Mesodermal cell (in vitro differentiated cells): Measurements from ENCODE around the gene CCDC74B. TPM values are rescaled to one million over a fixed set of nuclear protein-coding genes. Genes with fewer than 3 reads are reported as not detected.
"Not testable (repeated sequence)": the region's sequence is repeated elsewhere in the genome, so short reads cannot be mapped to it uniquely, and the experiment has no call there.

Experiments
- H3K27ac ChIP-seq: 2 replicates; pipeline ENCODE4 v1.7.0; 2013; ENCODE audit warnings: mild to moderate bottlenecking, low read depth, low read length, moderate library complexity; ENCODE audit not compliant: severe bottlenecking
- H3K36me3 ChIP-seq: 2 replicates; pipeline ENCODE4 v1.7.1; 2013; ENCODE audit warnings: mild to moderate bottlenecking, low read length, moderate library complexity; ENCODE audit not compliant: control insufficient read depth, insufficient read depth
- H3K4me1 ChIP-seq: one replicate; pipeline ENCODE4 v1.7.1; 2013; ENCODE audit warnings: mild to moderate bottlenecking, low read length; ENCODE audit not compliant: insufficient read depth, control insufficient read depth, poor library complexity, severe bottlenecking
- H3K4me3 ChIP-seq: 2 replicates; pipeline ENCODE4 v1.7.0; 2013; ENCODE audit warnings: low read length, control low read depth, mild to moderate bottlenecking; ENCODE audit not compliant: insufficient read depth, poor library complexity, severe bottlenecking; ENCODE audit errors: extremely low read depth
- H3K9me3 ChIP-seq: 2 replicates; pipeline ENCODE4 v1.7.1; 2013; ENCODE audit warnings: mild to moderate bottlenecking, low read length, moderate library complexity; ENCODE audit not compliant: control insufficient read depth
- WGBS, 2 experiments: methylation state at CpG; one replicate each; pipeline ENCODE4 v1.1.5; 2013; ENCODE audit warnings: missing lambda C conversion rate in 2 of 2; ENCODE audit not compliant: insufficient coverage in 2 of 2; 5-methylcytosine and 5-hydroxymethylcytosine counted together
- polyA plus RNA-seq, 2 experiments: library from polyadenylated mRNA; stranded (reverse); fragments of 50-300 nt; gene quantifications; one replicate each; pipeline ENCODE4 v1.2.3, GENCODE V29; 2013

The CCDC74B gene
- 38.0 TPM for polyA plus RNA-seq (2013, experiment 1 of 2)
- polyA plus RNA-seq (2013, experiment 2 of 2) = 33.4 TPM

- WGBS, 2 experiments = 0 to 4% methylated on average over 6 to 20 of the region's 30 CpGs
- Histone ChIP-seq H3K27ac (peak within 1 kb of the TSS; percentile 16), H3K4me3 (peak within 1 kb of the TSS; percentile 31)
- H3K9me3 ChIP-seq, H3K4me1 ChIP-seq, H3K36me3 ChIP-seq: not testable (repeated sequence)
Measured at GRCh38 chr2:130145006-130145414, at the start of gene CCDC74B. Gene CCDC74B (minus strand): TSS chr2:130145112. CDS start chr2:130144996, 116 bp downstream.

- H3K4me1 ChIP-seq, H3K27ac ChIP-seq, H3K36me3 ChIP-seq, H3K9me3 ChIP-seq, H3K4me3 ChIP-seq: not testable (repeated sequence)
- 68 to 83% methylated on average over 7 to 12 of the region's 22 CpGs for WGBS, 2 experiments
Measured at GRCh38 chr2:130193824-130194223, 48.9 kb upstream of the CCDC74B start.

GRCh38 chr2:130192451-130192850, 47.5 kb upstream of the CCDC74B start:
- 68 to 77% methylated on average over 2 to 3 of the region's 3 CpGs for WGBS, 2 experiments
- not testable (repeated sequence) for H3K4me1 ChIP-seq, H3K36me3 ChIP-seq, H3K9me3 ChIP-seq, H3K4me3 ChIP-seq, H3K27ac ChIP-seq

- H3K36me3 ChIP-seq, H3K9me3 ChIP-seq, H3K4me3 ChIP-seq, H3K4me1 ChIP-seq, H3K27ac ChIP-seq: not testable (repeated sequence)
- 89 to 95% methylated on average over 4 to 6 of the region's 6 CpGs for WGBS, 2 experiments
Measured at GRCh38 chr2:130191319-130191718, 46.4 kb upstream of the CCDC74B start.

- no peak overlapping the region for H3K4me3 ChIP-seq
- H3K27ac ChIP-seq = no peak overlapping the region
- peaks cover 4% of the 10 kb centered on the region for H3K4me1 ChIP-seq
- H3K36me3 ChIP-seq = peaks cover 3% of the 10 kb centered on the region
- H3K9me3 ChIP-seq = no peaks in the 10 kb centered on the region
- WGBS, 2 experiments = 97% methylated on average over 13 to 15 of the region's 15 CpGs
Measured at GRCh38 chr2:130190237-130190636, 45.3 kb upstream of the CCDC74B start.

GRCh38 chr2:130188958-130189357, 44.0 kb upstream of the CCDC74B start:
- H3K4me1 ChIP-seq, H3K4me3 ChIP-seq, H3K9me3 ChIP-seq, H3K27ac ChIP-seq, H3K36me3 ChIP-seq: not testable (repeated sequence)
- WGBS, 2 experiments = 80% methylated on average over 1 of the region's 4 CpGs; no CpG with 5 or more reads in 1 of the 2 experiments

GRCh38 chr2:130187859-130188792, 43.2 kb upstream of the CCDC74B start:
- 94 to 97% methylated on average over 16 of the region's 17 CpGs for WGBS, 2 experiments
- not testable (repeated sequence) for H3K27ac ChIP-seq, H3K4me3 ChIP-seq, H3K9me3 ChIP-seq
- H3K4me1 ChIP-seq = peaks cover 13% of the 10 kb centered on the region
- H3K36me3 ChIP-seq = peaks cover 13% of the 10 kb centered on the region

GRCh38 chr2:130187268-130187667, 42.4 kb upstream of the CCDC74B start:
- 72 to 97% methylated on average over 3 of the region's 8 CpGs for WGBS, 2 experiments
- peaks cover 13% of the 10 kb centered on the region for H3K36me3 ChIP-seq
- H3K9me3 ChIP-seq = no peaks in the 10 kb centered on the region
- H3K4me3 ChIP-seq = no peak overlapping the region
- H3K27ac ChIP-seq = no peak overlapping the region
- H3K4me1 ChIP-seq = peaks cover 13% of the 10 kb centered on the region

- peaks cover 13% of the 10 kb centered on the region for H3K36me3 ChIP-seq
- peaks cover 13% of the 10 kb centered on the region for H3K4me1 ChIP-seq
- WGBS, 2 experiments = 97% methylated on average over 4 to 5 of the region's 5 CpGs
- no peaks in the 10 kb centered on the region for H3K9me3 ChIP-seq
- H3K4me3 ChIP-seq = no peak overlapping the region
- no peak overlapping the region for H3K27ac ChIP-seq
Measured at GRCh38 chr2:130186391-130186790, 41.5 kb upstream of the CCDC74B start.

- no peak overlapping the region for H3K4me3 ChIP-seq
- WGBS, 2 experiments = 90 to 97% methylated on average over 2 to 3 of the region's 4 CpGs
- H3K27ac ChIP-seq = no peak overlapping the region
- peaks cover 12% of the 10 kb centered on the region for H3K36me3 ChIP-seq
- H3K4me1 ChIP-seq = peaks cover 13% of the 10 kb centered on the region
- no peaks in the 10 kb centered on the region for H3K9me3 ChIP-seq
Measured at GRCh38 chr2:130185896-130186295, 41.0 kb upstream of the CCDC74B start.

- 86 to 97% methylated on average over 4 to 10 of the region's 10 CpGs for WGBS, 2 experiments
- H3K4me1 ChIP-seq = peaks cover 13% of the 10 kb centered on the region
- H3K36me3 ChIP-seq = peaks cover 10% of the 10 kb centered on the region
- H3K4me3 ChIP-seq = no peak overlapping the region
- no peak overlapping the region for H3K27ac ChIP-seq
- H3K9me3 ChIP-seq = no peaks in the 10 kb centered on the region
Measured at GRCh38 chr2:130185436-130185835, 40.5 kb upstream of the CCDC74B start.
